ENCODE measurements around the gene ZNF99.
"Not testable (repeated sequence)": the region's sequence is repeated elsewhere in the genome, so short reads cannot be mapped to it uniquely, and the experiment has no call there.

Gene ZNF99

GRCh38 chr19:22702661-22703060 lies 81.3 kb downstream of the ZNF99 start:
- not testable (repeated sequence) for H3K36me3 Mint-ChIP-seq (ENCODE audit: low read depth); H3K27ac Mint-ChIP-seq; H3K4me3 Mint-ChIP-seq; H3K27me3 Mint-ChIP-seq (ENCODE audit: low read depth); H3K4me1 Mint-ChIP-seq (ENCODE audit: low read depth)
- H3K9me3 Mint-ChIP-seq, result peaks cover 32% of the 10 kb centered on the region

All from T-helper 1 cell treated with Interleukin-12 subunit alpha and Interleukin-12 subunit beta and Interleukin-4 antibody, amounts not matched to agents 30 μg/mL and 1 μg/mL, for 36 hours (primary cell).